ENCODE results near the gene KIF3A.

KIF3A gene

DNA sequence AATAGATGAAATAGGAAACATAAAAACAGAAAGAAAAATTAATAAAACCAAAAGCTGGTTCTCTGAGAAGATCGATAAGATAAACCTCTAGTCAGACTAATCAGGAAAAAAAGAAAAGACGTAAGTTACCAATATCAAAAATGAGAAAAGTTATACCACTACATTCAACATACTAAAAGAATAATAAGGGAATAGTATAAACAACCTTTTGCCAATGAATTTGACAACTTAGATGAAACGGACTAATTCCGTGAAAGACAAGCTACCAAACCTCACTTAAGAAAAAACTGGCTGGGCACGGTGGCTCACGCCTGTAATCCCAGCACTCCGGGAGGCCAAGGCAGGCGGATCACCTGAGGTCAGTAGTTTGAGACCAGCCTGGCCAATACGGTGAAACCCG, 7.5 kb downstream of the KIF3A start:
- H3K36me3 ChIP-seq (ENCODE audit: insufficient read depth), result no peaks in the 10 kb centered on the region
- H3K4me1 ChIP-seq (ENCODE audit: low read depth, poor library complexity, severe bottlenecking), result no peaks in the 10 kb centered on the region
- no peak overlapping the region for H3K9ac ChIP-seq
- no peaks in the 10 kb centered on the region for H3K27me3 ChIP-seq (ENCODE audit: insufficient read depth, low read depth)
- H3K79me2 ChIP-seq (ENCODE audit: insufficient read depth, low read depth), result no peaks in the 10 kb centered on the region
- H3K4me2 ChIP-seq, result no peak overlapping the region
- H3K4me3 ChIP-seq (IDR thresholded peaks at IDR 0.05; ENCODE audit: insufficient read depth, low read depth, low read length), result no peak overlapping the region
- H4K20me1 ChIP-seq (ENCODE audit: insufficient read depth), result no peaks in the 10 kb centered on the region
- TF ChIP-seq, protein P1, sequence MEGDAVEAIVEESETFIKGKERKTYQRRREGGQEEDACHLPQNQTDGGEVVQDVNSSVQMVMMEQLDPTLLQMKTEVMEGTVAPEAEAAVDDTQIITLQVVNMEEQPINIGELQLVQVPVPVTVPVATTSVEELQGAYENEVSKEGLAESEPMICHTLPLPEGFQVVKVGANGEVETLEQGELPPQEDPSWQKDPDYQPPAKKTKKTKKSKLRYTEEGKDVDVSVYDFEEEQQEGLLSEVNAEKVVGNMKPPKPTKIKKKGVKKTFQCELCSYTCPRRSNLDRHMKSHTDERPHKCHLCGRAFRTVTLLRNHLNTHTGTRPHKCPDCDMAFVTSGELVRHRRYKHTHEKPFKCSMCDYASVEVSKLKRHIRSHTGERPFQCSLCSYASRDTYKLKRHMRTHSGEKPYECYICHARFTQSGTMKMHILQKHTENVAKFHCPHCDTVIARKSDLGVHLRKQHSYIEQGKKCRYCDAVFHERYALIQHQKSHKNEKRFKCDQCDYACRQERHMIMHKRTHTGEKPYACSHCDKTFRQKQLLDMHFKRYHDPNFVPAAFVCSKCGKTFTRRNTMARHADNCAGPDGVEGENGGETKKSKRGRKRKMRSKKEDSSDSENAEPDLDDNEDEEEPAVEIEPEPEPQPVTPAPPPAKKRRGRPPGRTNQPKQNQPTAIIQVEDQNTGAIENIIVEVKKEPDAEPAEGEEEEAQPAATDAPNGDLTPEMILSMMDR (conservative IDR thresholded peaks at IDR 0.05; ENCODE audit: low read depth, low read length), result no peak
- H2AFZ ChIP-seq (ENCODE audit: low read depth), result no peak overlapping the region
- no peak overlapping the region for H3K27ac ChIP-seq

DNA sequence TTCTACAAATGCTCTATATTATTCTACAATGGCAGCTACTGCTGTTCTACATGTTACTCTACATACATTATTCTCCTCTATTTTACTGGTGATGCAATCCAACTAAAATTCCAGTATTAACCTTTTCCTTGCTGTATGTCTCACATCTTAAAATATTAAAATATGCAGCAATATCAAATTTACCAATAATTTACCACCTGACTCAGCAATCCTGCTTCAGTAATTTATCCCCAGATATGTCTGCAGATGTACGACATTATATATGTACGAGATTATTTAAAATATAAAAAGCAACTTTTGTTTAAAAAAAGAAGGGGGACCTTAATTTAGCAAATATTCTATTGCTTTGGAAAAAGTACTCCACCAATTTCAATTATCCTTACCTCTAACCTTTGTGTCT, 11.6 kb downstream of the KIF3A start:
- H3K27ac ChIP-seq, result no peak overlapping the region
- no peak overlapping the region for H3K4me2 ChIP-seq
- no peaks in the 10 kb centered on the region for H4K20me1 ChIP-seq (ENCODE audit: insufficient read depth)
- H3K79me2 ChIP-seq (ENCODE audit: insufficient read depth, low read depth), result no peaks in the 10 kb centered on the region
- H3K4me1 ChIP-seq (ENCODE audit: low read depth, poor library complexity, severe bottlenecking), result no peaks in the 10 kb centered on the region
- H3K9ac ChIP-seq, result no peak overlapping the region
- H3K36me3 ChIP-seq (ENCODE audit: insufficient read depth), result no peaks in the 10 kb centered on the region
- TF ChIP-seq, protein P1 (conservative IDR thresholded peaks at IDR 0.05; ENCODE audit: low read depth, low read length), result no peak
- H3K27me3 ChIP-seq (ENCODE audit: insufficient read depth, low read depth), result no peaks in the 10 kb centered on the region
- no peak overlapping the region for H3K4me3 ChIP-seq (IDR thresholded peaks at IDR 0.05; ENCODE audit: insufficient read depth, low read depth, low read length)
- no peak overlapping the region for H2AFZ ChIP-seq (ENCODE audit: low read depth)

DNA sequence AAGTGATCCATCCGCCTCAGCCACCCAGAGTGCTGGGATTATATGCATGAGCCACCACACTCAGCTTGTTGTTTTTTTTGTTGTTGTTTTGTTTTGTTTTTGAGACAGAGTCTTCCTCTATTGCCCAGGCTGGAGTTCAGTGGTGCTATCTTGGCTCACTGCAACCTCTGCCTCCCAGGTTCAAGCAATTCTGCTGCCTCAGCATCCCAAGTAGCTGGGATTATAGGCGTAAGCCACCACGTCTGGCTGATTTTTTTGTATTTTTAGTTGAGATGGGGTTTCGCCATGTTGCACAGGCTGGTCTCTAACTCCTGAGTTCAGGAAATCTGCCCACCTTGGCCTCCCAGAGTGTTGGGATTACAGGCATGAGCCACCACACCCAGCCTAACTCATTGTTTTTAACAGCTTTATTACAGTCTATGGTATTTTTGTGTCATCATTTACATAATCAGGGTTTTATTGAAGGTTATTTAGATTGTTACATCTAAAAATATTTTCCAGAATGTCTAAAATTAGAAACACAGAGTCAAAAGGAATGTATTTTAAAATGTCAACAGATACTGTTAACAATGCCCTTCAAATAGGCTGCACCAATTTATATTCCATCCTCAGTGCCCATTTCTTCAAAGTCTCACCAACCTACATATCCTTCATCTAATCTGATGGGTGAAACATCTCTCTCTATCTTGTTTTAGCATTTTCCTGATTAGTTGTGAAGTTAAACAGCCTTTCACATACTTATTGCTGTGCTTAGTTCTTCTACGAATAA, 18.6 kb downstream of the KIF3A start:
- Histone ChIP-seq H3K27me3 (ENCODE audit: insufficient read depth, low read depth) (no peaks in the 10 kb centered on the region), H3K79me2 (ENCODE audit: insufficient read depth, low read depth) (no peaks in the 10 kb centered on the region), H3K27ac (no peak overlapping the region), H3K4me2 (no peak overlapping the region), H4K20me1 (ENCODE audit: insufficient read depth) (no peaks in the 10 kb centered on the region), H2AFZ (ENCODE audit: low read depth) (no peak overlapping the region), H3K4me1 (ENCODE audit: low read depth, poor library complexity, severe bottlenecking) (no peaks in the 10 kb centered on the region), H3K36me3 (ENCODE audit: insufficient read depth) (no peaks in the 10 kb centered on the region), H3K9ac (no peak overlapping the region), H3K4me3 (IDR thresholded peaks at IDR 0.05; ENCODE audit: insufficient read depth, low read depth, low read length) (no peak overlapping the region)
- TF ChIP-seq, protein P1 (conservative IDR thresholded peaks at IDR 0.05; ENCODE audit: low read depth, low read length), result no peak

- Histone ChIP-seq H3K4me2 (no peak overlapping the region), H3K36me3 (ENCODE audit: insufficient read depth) (no peaks in the 10 kb centered on the region), H4K20me1 (ENCODE audit: insufficient read depth) (no peaks in the 10 kb centered on the region), H3K79me2 (ENCODE audit: insufficient read depth, low read depth) (no peaks in the 10 kb centered on the region), H3K27ac (no peak overlapping the region), H3K4me3 (IDR thresholded peaks at IDR 0.05; ENCODE audit: insufficient read depth, low read depth, low read length) (no peak overlapping the region), H3K4me1 (ENCODE audit: low read depth, poor library complexity, severe bottlenecking) (no peaks in the 10 kb centered on the region), H3K9ac (no peak overlapping the region), H2AFZ (ENCODE audit: low read depth) (no peak overlapping the region), H3K27me3 (ENCODE audit: insufficient read depth, low read depth) (no peaks in the 10 kb centered on the region)
- TF ChIP-seq, protein P1 (conservative IDR thresholded peaks at IDR 0.05; ENCODE audit: low read depth, low read length), result peak; percentile 57; the same call in 1 of the 2 replicates
Observed at GRCh38 chr5:132714456-132715307, 22.7 kb downstream of the KIF3A start.
